Mucosa of stomach (tissue), 1 donor: ENCODE results near the gene LGALS3BP.

Experiments
- H3K27me3 ChIP-seq: one replicate; pipeline ENCODE4 v1.7.0; 2013; ENCODE audit warnings: mild to moderate bottlenecking, low read length; ENCODE audit not compliant: control insufficient read depth, insufficient read depth
- H3K36me3 ChIP-seq: one replicate; pipeline ENCODE4 v1.7.0; 2013; ENCODE audit warnings: low read length; ENCODE audit not compliant: control insufficient read depth, insufficient read depth
- H3K4me1 ChIP-seq: one replicate; pipeline ENCODE4 v1.7.0; 2013; ENCODE audit warnings: mild to moderate bottlenecking, low read length; ENCODE audit not compliant: control insufficient read depth, insufficient read depth
- H3K4me3 ChIP-seq: one replicate; pipeline ENCODE4 v1.7.0; 2013; ENCODE audit warnings: low read length
- H3K9ac ChIP-seq: one replicate; pipeline ENCODE4 v1.7.0; 2013; ENCODE audit warnings: mild to moderate bottlenecking, low read length, moderate library complexity
- H3K9me3 ChIP-seq: one replicate; pipeline ENCODE4 v1.7.0; 2013; ENCODE audit warnings: mild to moderate bottlenecking, low read length, moderate library complexity; ENCODE audit not compliant: control insufficient read depth
- donor health status: Pancreatic carcinoma.

LGALS3BP gene

DNA sequence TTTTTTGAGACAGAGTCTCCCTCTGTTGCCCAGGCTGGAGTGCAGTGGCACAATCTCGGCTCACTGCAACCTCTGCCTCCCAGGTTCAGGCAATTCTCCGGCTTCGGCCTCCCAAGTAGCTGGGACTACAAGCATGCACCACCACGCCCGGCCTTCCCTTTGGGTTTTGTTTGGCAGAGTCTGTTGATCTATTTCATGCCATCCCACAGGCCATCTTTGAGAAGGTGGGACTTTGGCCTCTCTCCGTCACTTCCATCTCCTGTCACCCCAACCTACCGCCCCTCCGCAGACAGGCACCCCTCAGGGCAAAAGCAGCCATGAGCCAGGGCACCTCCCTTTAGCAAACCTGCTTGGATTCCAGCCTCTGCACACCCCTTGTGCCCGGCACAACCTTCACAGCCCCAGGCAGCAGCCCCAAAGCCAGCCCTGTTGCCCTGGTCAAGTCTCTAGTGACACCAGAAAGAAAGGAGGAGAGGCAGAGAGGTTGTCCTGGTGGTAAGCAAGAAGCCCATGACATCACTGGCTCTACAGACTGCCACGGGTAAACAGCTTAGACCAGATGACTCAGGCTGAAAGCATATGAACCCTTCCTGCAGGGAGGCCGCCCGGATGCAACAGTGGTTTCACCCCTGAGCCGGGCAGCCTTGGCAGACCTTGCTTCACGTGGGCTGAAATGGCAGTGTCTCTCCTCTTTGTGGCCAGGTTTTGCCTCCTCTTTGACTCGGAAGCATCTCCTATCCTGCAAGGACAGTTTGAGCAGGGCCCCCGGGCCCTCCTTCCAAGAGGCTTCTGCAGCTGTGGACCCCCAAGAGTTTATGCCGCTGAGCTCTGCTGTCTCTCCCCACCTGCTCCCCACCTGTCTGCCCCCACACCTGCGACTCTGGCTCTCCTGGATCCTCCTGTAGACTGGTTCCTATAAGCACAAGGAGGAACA lies 46.4 kb downstream of the LGALS3BP start:
- peak overlapping the region; percentile 54 for H3K9ac ChIP-seq
- H3K36me3 ChIP-seq, result no peaks in the 10 kb centered on the region
- no peaks in the 10 kb centered on the region for H3K9me3 ChIP-seq
- no peaks in the 10 kb centered on the region for H3K27me3 ChIP-seq
- H3K4me1 ChIP-seq, result peaks cover 32% of the 10 kb centered on the region
- no peak overlapping the region for H3K4me3 ChIP-seq

DNA sequence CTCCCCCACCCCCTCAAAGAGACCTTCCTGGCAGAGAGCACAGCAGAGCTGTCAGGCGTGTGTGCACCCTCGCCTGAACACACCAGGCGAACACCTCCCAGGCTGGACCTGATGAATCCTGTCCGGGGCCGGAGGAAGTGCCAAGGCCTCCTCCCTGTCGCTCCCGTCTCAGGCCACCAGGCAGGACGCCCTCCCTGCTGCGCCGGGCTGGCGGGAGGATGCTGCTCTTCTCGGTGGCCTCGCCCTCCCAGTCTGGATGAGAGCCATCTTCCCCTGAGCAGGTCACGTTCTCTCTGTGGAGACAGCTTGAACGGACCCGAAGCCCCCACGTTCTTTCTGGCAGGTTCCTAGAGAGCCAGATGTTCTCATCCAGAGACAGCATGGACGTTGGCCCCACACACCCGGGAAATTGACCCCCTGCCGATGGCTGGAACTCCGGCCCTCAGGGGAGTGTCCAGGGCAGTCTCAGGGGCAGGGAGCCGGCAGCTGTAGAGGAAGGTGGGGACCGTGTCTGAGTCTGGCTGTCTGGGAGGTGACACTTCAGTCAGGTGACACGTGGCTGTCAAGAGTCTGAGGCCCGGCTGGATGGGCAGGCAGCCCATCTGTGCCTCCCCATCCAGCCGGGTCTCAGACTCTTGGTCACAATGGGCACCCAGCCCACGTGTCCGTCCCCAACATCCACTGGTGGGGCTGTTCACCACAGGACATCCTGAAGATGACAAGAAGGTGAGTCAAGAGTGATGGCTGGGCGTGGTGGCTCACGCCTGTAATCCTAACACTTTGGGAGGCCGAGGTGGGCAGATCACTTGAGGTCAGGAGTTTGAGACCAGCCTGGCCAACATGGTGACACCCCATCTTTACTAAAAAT lies 49.6 kb downstream of the LGALS3BP start:
- H3K4me1 ChIP-seq, result peaks cover 24% of the 10 kb centered on the region
- no peak overlapping the region for H3K9ac ChIP-seq
- H3K36me3 ChIP-seq, result no peaks in the 10 kb centered on the region
- H3K27me3 ChIP-seq, result no peaks in the 10 kb centered on the region
- H3K4me3 ChIP-seq, result no peak overlapping the region
- no peaks in the 10 kb centered on the region for H3K9me3 ChIP-seq

DNA sequence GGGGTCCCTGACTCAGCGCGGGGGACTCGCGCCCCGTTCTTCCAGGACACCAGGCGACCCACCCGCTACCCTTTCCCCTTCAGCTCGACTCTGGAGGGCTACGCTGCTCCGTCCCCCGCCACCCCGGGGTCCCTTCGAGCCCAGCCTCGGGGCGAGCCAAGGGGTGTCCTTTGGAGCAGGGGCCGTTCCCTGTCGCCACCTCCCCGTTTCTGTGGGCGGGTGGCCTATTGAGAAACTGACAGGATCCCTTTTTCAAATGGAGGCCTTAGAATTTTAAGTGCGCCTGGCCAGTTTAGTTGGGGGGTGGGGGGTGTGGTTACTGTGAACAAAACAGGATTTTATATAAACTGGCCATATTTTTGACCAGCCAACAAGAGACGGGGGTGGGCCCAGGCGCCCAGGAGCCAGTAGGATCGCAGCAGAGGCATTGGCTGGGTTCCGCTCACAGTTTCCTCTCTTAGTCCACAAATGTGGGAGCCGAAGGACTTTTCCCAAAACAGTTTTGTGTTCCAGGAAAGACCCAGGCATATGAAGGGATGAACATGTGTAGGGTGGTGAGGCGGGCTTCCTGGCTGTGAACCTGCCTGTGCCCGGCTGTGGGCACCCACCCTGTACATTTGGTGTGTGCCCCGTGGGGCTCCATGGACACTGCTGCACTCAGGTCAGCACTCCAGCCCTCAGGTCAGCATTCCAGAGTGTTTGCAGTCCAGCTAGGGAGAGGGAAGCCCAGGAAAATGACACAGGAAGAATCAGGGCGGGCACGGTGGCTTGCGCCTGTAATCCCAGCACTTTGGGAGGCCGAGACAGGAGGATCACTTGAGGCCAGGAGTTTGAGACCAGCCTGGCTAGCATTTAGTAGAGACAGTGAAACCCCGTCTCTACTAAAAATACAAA lies 53.8 kb downstream of the LGALS3BP start:
- Histone ChIP-seq H3K9ac (peak overlapping the region; percentile 58), H3K36me3 (no peaks in the 10 kb centered on the region), H3K4me1 (peaks cover 10% of the 10 kb centered on the region), H3K27me3 (no peaks in the 10 kb centered on the region), H3K4me3 (no peak overlapping the region), H3K9me3 (no peaks in the 10 kb centered on the region)

DNA sequence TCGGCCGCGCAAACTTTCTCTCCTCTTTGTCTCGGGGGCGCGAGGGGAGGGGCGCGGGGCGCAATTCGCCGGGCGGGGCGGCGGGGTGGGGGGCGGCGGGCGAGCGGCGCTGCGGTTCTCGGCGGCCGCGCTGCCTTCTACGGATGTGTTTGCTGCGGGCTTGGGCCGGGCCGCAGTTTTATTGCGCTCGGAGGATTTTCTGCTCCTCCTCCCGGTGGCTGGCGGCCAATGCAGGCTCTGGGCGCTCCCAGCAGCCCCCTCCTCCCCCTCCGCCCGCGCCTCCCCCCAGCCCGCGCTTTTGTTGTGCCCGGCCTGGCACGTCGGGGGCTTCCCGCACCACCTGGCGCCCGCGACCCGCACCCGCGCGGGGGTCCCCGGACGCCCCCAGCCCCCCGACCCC lies 54.5 kb downstream of the LGALS3BP start, which contains the start of gene TIMP2:
TIMP2 (minus strand) TSS at position 154 of the 400 bp plus-strand sequence. CDS start 299 bp downstream, outside the sequence.
- no peaks in the 10 kb centered on the region for H3K27me3 ChIP-seq
- H3K4me3 ChIP-seq, result peak within 1 kb of the TSS; percentile 74
- H3K9me3 ChIP-seq, result no peaks in the 10 kb centered on the region
- peak within 1 kb of the TSS; percentile 80 for H3K9ac ChIP-seq
- peaks cover 10% of the 10 kb centered on the region for H3K4me1 ChIP-seq
- no peaks in the 10 kb centered on the region for H3K36me3 ChIP-seq

DNA sequence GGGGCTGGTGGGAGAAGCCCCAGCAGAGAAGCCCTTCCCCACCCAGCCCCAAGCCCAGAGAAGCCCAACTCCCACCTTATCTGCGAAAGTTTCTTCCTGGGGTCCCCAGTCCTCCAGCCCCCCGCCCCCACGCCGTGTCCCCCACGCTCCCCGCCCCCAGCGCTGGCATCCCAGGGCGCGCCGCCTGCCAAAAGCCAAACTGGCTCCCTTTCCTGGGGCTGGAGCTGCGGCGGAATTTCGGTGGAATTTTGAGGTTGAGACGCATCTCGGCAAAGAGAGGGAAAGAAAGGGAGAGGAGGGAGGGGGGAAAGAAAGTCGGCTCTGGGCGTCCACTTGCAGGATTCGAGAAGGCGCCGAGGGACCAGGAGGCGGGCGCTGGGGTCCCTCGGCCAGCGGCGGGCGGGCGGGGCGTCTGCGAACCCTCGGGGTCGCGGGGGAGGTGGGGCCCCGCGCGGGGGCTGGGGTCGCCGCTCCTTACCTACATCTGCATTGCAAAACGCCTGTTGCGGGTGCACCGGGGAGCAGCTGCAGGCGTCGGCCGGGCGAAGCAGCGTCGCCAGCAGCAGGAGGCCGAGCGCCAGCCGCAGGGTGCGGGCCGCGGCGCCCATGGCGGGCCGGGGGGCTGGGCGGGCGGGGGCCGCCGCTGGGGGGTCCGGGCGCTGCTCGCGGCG lies 55.1 kb downstream of the LGALS3BP start:
- Histone ChIP-seq H3K4me3 (peak overlapping the region; percentile 74), H3K36me3 (no peaks in the 10 kb centered on the region), H3K9ac (peak overlapping the region; percentile 80), H3K27me3 (no peaks in the 10 kb centered on the region), H3K9me3 (no peaks in the 10 kb centered on the region), H3K4me1 (peaks cover 10% of the 10 kb centered on the region)

DNA sequence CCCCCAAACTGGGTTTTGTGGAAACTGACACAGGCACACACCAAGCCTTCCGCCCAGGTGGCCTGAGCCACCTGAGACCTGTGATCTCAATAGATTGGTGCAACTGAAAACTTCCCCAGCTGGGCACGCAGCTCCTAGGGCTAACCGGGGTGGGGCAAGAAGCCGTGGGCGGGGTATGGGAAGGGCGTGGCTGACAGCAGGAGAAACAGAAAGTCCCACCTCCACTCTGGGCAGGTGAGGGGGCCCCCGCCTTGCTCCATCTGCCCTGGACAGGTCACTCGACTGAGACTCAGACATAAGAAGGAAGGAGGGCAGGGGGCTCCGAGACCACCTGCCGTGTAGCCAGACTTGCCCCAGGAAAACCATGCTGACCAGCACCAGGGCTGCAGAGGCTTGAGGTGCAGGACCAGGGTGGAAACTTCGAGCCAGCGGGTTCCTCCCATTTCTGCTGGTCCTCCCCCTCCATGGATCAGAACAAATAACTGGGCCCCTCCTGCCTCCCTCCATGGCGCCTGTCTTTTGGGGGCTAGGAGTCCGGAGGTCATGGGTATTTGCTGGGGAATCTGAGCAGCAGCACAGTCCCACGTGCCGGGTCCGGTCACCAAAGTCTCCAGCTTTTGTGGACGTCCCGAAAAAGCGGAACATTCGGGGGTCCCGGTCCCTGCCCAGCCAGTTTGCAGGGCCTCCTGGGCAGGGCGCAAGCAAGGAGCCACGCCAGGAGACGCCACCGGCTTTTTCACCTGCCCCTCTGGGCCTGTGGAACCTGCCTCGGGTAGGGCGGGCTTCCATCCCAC lies 55.9 kb downstream of the LGALS3BP start:
- Histone ChIP-seq H3K36me3 (no peaks in the 10 kb centered on the region), H3K4me1 (peaks cover 10% of the 10 kb centered on the region), H3K4me3 (peak overlapping the region; percentile 74), H3K9ac (peak overlapping the region; percentile 80), H3K9me3 (no peaks in the 10 kb centered on the region), H3K27me3 (no peaks in the 10 kb centered on the region)

DNA sequence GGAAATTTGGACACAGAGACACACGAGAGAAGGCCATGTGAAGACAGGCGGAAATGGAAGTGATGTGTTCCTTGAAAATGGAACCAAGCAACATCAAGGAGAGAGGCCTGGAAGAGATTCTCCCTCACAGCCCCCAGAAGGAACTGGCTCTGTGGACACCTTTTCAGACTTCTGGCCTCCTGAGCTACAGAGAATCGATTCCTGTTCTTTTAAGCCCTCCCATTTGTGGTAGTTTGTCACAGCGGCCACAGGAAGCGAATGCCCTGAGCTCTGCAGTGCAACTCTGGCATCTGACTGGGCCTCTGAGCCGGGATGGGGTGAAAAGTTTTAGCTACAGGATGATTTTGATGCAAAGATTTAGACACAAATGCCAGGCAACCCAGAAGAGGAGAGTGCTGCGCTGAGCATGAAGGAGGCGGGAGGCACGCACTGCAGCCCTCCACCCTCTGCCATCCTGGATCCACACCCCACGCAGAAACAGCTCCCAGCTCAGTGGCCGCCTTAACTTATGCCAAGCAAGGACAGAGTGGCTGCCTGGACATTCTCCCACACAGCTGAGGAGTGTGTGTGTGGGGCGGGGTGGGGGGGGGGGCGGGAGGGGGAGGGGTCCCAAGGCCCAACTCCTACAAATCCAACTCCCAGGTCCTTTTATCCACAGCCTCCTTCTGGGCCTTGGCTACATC lies 56.8 kb downstream of the LGALS3BP start:
- no peaks in the 10 kb centered on the region for H3K9me3 ChIP-seq
- H3K4me3 ChIP-seq, result no peak overlapping the region
- peak overlapping the region; percentile 80 for H3K9ac ChIP-seq
- H3K27me3 ChIP-seq, result no peaks in the 10 kb centered on the region
- H3K4me1 ChIP-seq, result peaks cover 10% of the 10 kb centered on the region
- H3K36me3 ChIP-seq, result no peaks in the 10 kb centered on the region

DNA sequence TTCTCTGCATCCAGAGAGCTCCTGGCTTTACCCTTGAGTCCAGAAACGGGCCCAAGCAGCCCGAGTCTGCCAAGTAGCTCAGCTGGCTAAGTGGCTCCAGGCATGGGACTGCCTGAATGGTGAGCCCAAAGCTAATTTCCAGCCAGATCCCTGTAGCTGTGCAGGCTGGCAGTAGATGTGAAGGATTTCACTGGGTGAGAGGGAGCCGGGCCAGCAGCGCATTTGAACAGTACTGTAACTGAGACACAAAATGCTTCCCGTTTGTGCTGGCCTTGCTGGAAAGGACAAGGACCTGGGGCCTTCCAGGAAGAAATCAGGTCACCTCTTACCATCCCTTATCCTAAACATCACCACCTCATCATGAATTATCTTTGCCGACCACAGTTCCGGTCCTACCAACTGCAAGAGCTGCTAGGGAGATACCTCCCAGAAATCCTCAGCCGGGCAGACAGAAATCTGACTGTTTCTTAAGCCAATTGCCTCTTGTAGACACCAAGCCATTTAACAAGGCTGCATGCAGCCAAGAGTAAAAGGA lies 58.2 kb downstream of the LGALS3BP start:
- Histone ChIP-seq H3K36me3 (no peaks in the 10 kb centered on the region), H3K27me3 (no peaks in the 10 kb centered on the region), H3K4me1 (peaks cover 13% of the 10 kb centered on the region), H3K9me3 (no peaks in the 10 kb centered on the region), H3K9ac (no peak overlapping the region), H3K4me3 (no peak overlapping the region)
